DOHH2 (cell line): ENCODE data around the gene PHLDB2.
"Not testable (repeated sequence)": the region's sequence is repeated elsewhere in the genome, so short reads cannot be mapped to it uniquely, and the experiment has no call there.

ENCODE experiments used
- H3F3A ChIP-seq: fragments of 200-600 bp; sonication (generic), shearing (Covaris generic); 2 replicates; pipeline ENCODE4 v1.6.0; 2016; ENCODE audit warnings: antibody characterized with exemption, mild to moderate bottlenecking; ENCODE audit not compliant: control insufficient read depth, insufficient read depth
- H3K27ac ChIP-seq: fragments of 200-600 bp; sonication (generic); 2 replicates; pipeline ENCODE4 v1.5.1; 2014; ENCODE audit warnings: low read depth, mild to moderate bottlenecking, low read length, moderate library complexity
- H3K27me3 ChIP-seq: fragments of 200-600 bp; sonication (generic); 2 replicates; pipeline ENCODE4 v1.6.1; 2014; ENCODE audit warnings: mild to moderate bottlenecking, low read length, mixed read lengths; ENCODE audit not compliant: control insufficient read depth
- H3K36me3 ChIP-seq: fragments of 200-600 bp; sonication (generic); 2 replicates; pipeline ENCODE4 v1.6.1; 2014; ENCODE audit warnings: mild to moderate bottlenecking, low read length, moderate library complexity, mixed read lengths; ENCODE audit not compliant: control insufficient read depth
- H3K4me1 ChIP-seq: fragments of 200-600 bp; sonication (generic); 2 replicates; pipeline ENCODE4 v1.6.1; 2014; ENCODE audit warnings: mild to moderate bottlenecking, low read length, mixed read lengths; ENCODE audit not compliant: control insufficient read depth
- H3K4me2 ChIP-seq: fragments of 200-600 bp; sonication (generic); 2 replicates; pipeline ENCODE4 v1.6.0; 2014; ENCODE audit warnings: mild to moderate bottlenecking, low read length, moderate library complexity
- H3K4me3 ChIP-seq: fragments of 200-600 bp; sonication (generic); 2 replicates; pipeline ENCODE4 v1.5.1; 2014; ENCODE audit warnings: mild to moderate bottlenecking, low read length, mixed read lengths
- H3K79me2 ChIP-seq: fragments of 200-600 bp; sonication (generic); 2 replicates; pipeline ENCODE4 v1.6.1; 2014; ENCODE audit warnings: mild to moderate bottlenecking, low read length, mixed read lengths; ENCODE audit not compliant: control insufficient read depth
- H3K9me2 ChIP-seq: fragments of 200-600 bp; sonication (generic); replicated peaks from 2 replicates; pipeline ENCODE4 v1.6.1; 2014; ENCODE audit warnings: mild to moderate bottlenecking, low read length, mixed read lengths; ENCODE audit not compliant: control insufficient read depth
- H3K9me3 ChIP-seq: fragments of 200-600 bp; sonication (generic); 2 replicates; pipeline ENCODE4 v1.6.1; 2014; ENCODE audit warnings: antibody characterized with exemption, low read length, mixed read lengths; ENCODE audit not compliant: control insufficient read depth, insufficient read depth
- H4K20me1 ChIP-seq: fragments of 200-600 bp; sonication (generic); 2 replicates; pipeline ENCODE4 v1.6.0; 2014; ENCODE audit warnings: low read depth, mild to moderate bottlenecking, antibody characterized with exemption, low read length, moderate library complexity; ENCODE audit not compliant: control insufficient read depth, insufficient read depth
- CTCF ChIP-seq: fragments of 200-600 bp; sonication (generic); IDR thresholded peaks from one replicate; pipeline ENCODE4 v1.5.1; 2014; ENCODE audit warnings: antibody characterized with exemption, mild to moderate bottlenecking, low read depth, low read length; ENCODE audit not compliant: poor library complexity, severe bottlenecking
- EZH2phosphoT487 ChIP-seq: fragments of 200-600 bp; sonication (generic); IDR thresholded peaks from 2 replicates; pipeline ENCODE4 v1.6.1; 2017; ENCODE audit warnings: borderline replicate concordance, mild to moderate bottlenecking, antibody characterized with exemption, low read length, moderate library complexity, mixed read lengths

PHLDB2 gene

GRCh38 chr3:111812701-111813100 is 46.4 kb upstream of the PHLDB2 start:
- Histone ChIP-seq H4K20me1 (no peaks in the 10 kb centered on the region), H3K9me3 (0 out of 2 replicates have a peak, but pooled peaks cover 6% of the 10 kb centered on the region), H3K4me3 (no peak overlapping the region), H3K79me2 (no peaks in the 10 kb centered on the region), H3K4me2 (no peak overlapping the region), H3F3A (no peaks in the 10 kb centered on the region), H3K36me3 (no peaks in the 10 kb centered on the region), H3K4me1 (no peaks in the 10 kb centered on the region), H3K27me3 (0 out of 2 replicates have a peak, but pooled peaks cover 2% of the 10 kb centered on the region), H3K27ac (no peak overlapping the region), H3K9me2 (no peaks in the 10 kb centered on the region)
- TF ChIP-seq CTCF (no peak), EZH2phosphoT487 (no peak)

- 0 out of 2 replicates have a peak, but pooled peaks cover 2% of the 10 kb centered on the region for H3K27me3 ChIP-seq
- H3K9me3 ChIP-seq: 0 out of 2 replicates have a peak, but pooled peaks cover 6% of the 10 kb centered on the region
- H4K20me1 ChIP-seq: no peaks in the 10 kb centered on the region
- H3K36me3 ChIP-seq: no peaks in the 10 kb centered on the region
- TF ChIP-seq EZH2phosphoT487 (no peak), CTCF (no peak)
- H3K4me2 ChIP-seq: no peak overlapping the region
- H3F3A ChIP-seq: no peaks in the 10 kb centered on the region
- H3K79me2 ChIP-seq: no peaks in the 10 kb centered on the region
- H3K27ac ChIP-seq: no peak overlapping the region
- no peaks in the 10 kb centered on the region for H3K9me2 ChIP-seq
- H3K4me3 ChIP-seq: no peak overlapping the region
- H3K4me1 ChIP-seq: no peaks in the 10 kb centered on the region
Measured at GRCh38 chr3:111813441-111813840, 45.6 kb upstream of the PHLDB2 start.

- H3K9me3 ChIP-seq: 0 out of 2 replicates have a peak, but pooled peaks cover 6% of the 10 kb centered on the region
- H4K20me1 ChIP-seq: no peaks in the 10 kb centered on the region
- H3K4me3 ChIP-seq: no peak overlapping the region
- no peaks in the 10 kb centered on the region for H3F3A ChIP-seq
- H3K27ac ChIP-seq: no peak overlapping the region
- no peak for TF ChIP-seq CTCF
- no peak for TF ChIP-seq EZH2phosphoT487
- no peaks in the 10 kb centered on the region for H3K79me2 ChIP-seq
- H3K4me1 ChIP-seq: no peaks in the 10 kb centered on the region
- no peak overlapping the region for H3K4me2 ChIP-seq
- 0 out of 2 replicates have a peak, but pooled peaks cover 2% of the 10 kb centered on the region for H3K27me3 ChIP-seq
- H3K9me2 ChIP-seq: no peaks in the 10 kb centered on the region
- H3K36me3 ChIP-seq: no peaks in the 10 kb centered on the region
Measured at GRCh38 chr3:111813979-111814378, 45.1 kb upstream of the PHLDB2 start.

GRCh38 chr3:111816771-111817170 is 42.3 kb upstream of the PHLDB2 start:
- not testable (repeated sequence) for H3K79me2 ChIP-seq, H3K9me3 ChIP-seq

More at GRCh38 chr3:111816771-111817170, 42.3 kb upstream of the PHLDB2 start:
- H3K36me3 ChIP-seq, H3K4me1 ChIP-seq, H3K4me2 ChIP-seq, H3F3A ChIP-seq, H3K4me3 ChIP-seq, H4K20me1 ChIP-seq, H3K9me2 ChIP-seq, H3K27ac ChIP-seq, H3K27me3 ChIP-seq: not testable (repeated sequence)
